Panc1 (cell line): ENCODE results near the gene RPP25L. TPM values are rescaled to one million over a fixed set of nuclear protein-coding genes. Genes with fewer than 3 reads are reported as not detected.

ENCODE experiments used
- ATAC-seq: fragments of 200-7000 bp; cut with Tn5 transposase; 2 replicates; pipeline ENCODE4 v1.9.1; 2020; ENCODE audit warnings: mild to moderate bottlenecking, moderate library complexity
- BruUV-seq: library from RNA; stranded (reverse); fragments of 400-500 nt; replicated peaks from 2 replicates; lab custom pipeline; 2021; lab: Mats Ljungman, UMichigan
- CTCF ChIA-PET: fragments of 300-600 bp; sonication (Branson Sonifier 250); formaldehyde crosslinking; loops from one replicate; lab custom pipeline; 2022; ENCODE audit warnings: antibody characterized with exemption; lab: Charles Lee
- POLR2A ChIA-PET: fragments of 300-600 bp; sonication (Branson Sonifier 250); formaldehyde crosslinking; loops from one replicate; lab custom pipeline; 2022; ENCODE audit warnings: antibody characterized with exemption; lab: Charles Lee
- DNase-seq: peaks from one replicate; pipeline ENCODE4 v3.0.0-alpha.2; 2010; ENCODE audit warnings: low read depth, low spot score
- H3K27ac ChIP-seq: 2 replicates; pipeline ENCODE4 v1.5.1; 2011; ENCODE audit warnings: mild to moderate bottlenecking, low read length, inconsistent platforms
- H3K27me3 ChIP-seq: fragments of 200-500 bp; sonication (Bioruptor generic); 2 replicates; pipeline ENCODE4 v1.6.0; 2014; ENCODE audit warnings: low read length, inconsistent platforms; ENCODE audit not compliant: control insufficient read depth, insufficient read depth
- H3K36me3 ChIP-seq: fragments of 200-500 bp; sonication (Bioruptor generic); 2 replicates; pipeline ENCODE4 v1.5.1; 2014; ENCODE audit warnings: inconsistent platforms, mild to moderate bottlenecking, low read length, moderate library complexity; ENCODE audit not compliant: control insufficient read depth, insufficient read depth
- H3K4me1 ChIP-seq: 2 replicates; pipeline ENCODE4 v1.5.1; 2011; ENCODE audit warnings: inconsistent platforms, mild to moderate bottlenecking, low read length, moderate library complexity; ENCODE audit not compliant: control insufficient read depth, insufficient read depth
- H3K4me3 ChIP-seq, 2 experiments: 2 replicates each; pipeline ENCODE4 v1.5.1; 2011 to 2012; ENCODE audit warnings: low read depth in 2 of 2, low read length in 2 of 2, mild to moderate bottlenecking in 2 of 2, inconsistent platforms in 1 of 2, moderate library complexity in 1 of 2
- H3K9me3 ChIP-seq: fragments of 200-500 bp; sonication (Bioruptor generic); 2 replicates; pipeline ENCODE4 v1.5.1; 2014; ENCODE audit warnings: low read depth, mild to moderate bottlenecking, inconsistent platforms, low read length, moderate library complexity; ENCODE audit not compliant: control insufficient read depth, insufficient read depth
- CTCF ChIP-seq: fragments of 450-650 bp; IDR thresholded peaks from 2 replicates; pipeline ENCODE4 v1.5.1; 2017; ENCODE audit warnings: mild to moderate bottlenecking
- POLR2AphosphoS5 ChIP-seq: IDR thresholded peaks from 2 replicates; pipeline ENCODE4 v1.6.1; 2012; ENCODE audit warnings: mild to moderate bottlenecking, low read depth, low read length, moderate library complexity
- REST ChIP-seq, 2 experiments: IDR thresholded peaks; 2 replicates each; pipeline ENCODE4 v1.6.1; 2011 to 2012; ENCODE audit warnings: low read depth in 2 of 2, control low read depth in 1 of 2, low read length in 1 of 2, mild to moderate bottlenecking in 1 of 2, moderate library complexity in 1 of 2; ENCODE audit not compliant: insufficient read depth in 1 of 2
- SIN3A ChIP-seq: IDR thresholded peaks from 2 replicates; pipeline ENCODE4 v1.6.1; 2012; ENCODE audit warnings: low read depth, mild to moderate bottlenecking, low read length, moderate library complexity, borderline replicate concordance; ENCODE audit not compliant: insufficient read depth
- TCF7L2 ChIP-seq: IDR thresholded peaks from 2 replicates; pipeline ENCODE4 v1.6.1; 2011; ENCODE audit warnings: mild to moderate bottlenecking, low read depth, low read length, inconsistent platforms
- in situ Hi-C: cut with HindIII; loops from 2 replicates; pipeline ENCODE4 v1.10.0; 2016; ENCODE audit warnings: low sequenced_read_pairs, low pct_unique_long_range_greater_than_20kb
- intact Hi-C: fragments of 100-400 bp; cut with micrococcal nuclease; formaldehyde crosslinking; loops from one replicate; pipeline ENCODE4 v1.10.0; 2022; ENCODE audit not compliant: unreplicated experiment
- total RNA-seq: library from RNA; stranded (reverse); gene quantifications from one replicate; pipeline ENCODE4 v1.2.1, GENCODE V29; 2021; ENCODE audit not compliant: unreplicated experiment

Gene RPP25L
- total RNA-seq, 1 experiment from 2014 or later: 30.4 TPM

DNA sequence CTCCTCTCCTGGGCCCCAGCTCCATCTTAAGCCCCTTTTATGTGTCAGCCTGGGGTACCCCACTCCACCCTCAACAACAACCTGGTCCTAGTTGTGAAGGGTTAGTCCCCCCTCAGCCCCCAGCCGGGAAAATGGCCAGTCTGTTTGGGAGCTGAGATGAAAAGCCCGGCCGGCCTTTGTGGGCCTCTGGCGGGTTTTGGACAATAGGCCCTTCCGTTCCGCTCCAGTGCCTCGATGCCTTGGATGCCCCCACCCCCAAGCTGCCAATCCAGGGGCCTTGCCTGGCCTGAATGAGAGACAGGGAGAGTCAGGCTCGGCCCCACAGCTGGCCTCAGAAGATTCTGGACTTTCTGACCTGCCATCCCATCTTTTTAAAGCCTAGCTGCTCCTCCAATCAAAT lies 31.5 kb downstream of the RPP25L start:
- Histone ChIP-seq H3K9me3 (no peaks in the 10 kb centered on the region), H3K4me3 (no peak overlapping the region), H3K27me3 (no peaks in the 10 kb centered on the region), H3K27ac (no peak overlapping the region), H3K36me3 (no peaks in the 10 kb centered on the region), H3K4me1 (no peaks in the 10 kb centered on the region)
- POLR2A ChIA-PET: no interaction called here
- TF ChIP-seq TCF7L2 (no peak), POLR2AphosphoS5 (no peak), SIN3A (no peak), CTCF (no peak), REST (IDR thresholded peaks at IDR 0.05; ENCODE audit: insufficient read depth in 1 of 2, low read depth in 2 of 2, low read length in 1 of 2) (no peak)
- CTCF ChIA-PET: interaction anchor here (0.6 to 1.4 kb wide), 3 partner anchors 11 to 37 kb away, joined by 3 to 4 read pairs (median 4); no protein-coding TSS in a partner anchor
- no peak for ATAC-seq
- in situ Hi-C loops: no loop called here
- no peak for DNase-seq
- no TSS peak for BruUV-seq
- intact Hi-C loops: no loop called here

GRCh38 chr9:34579808-34580163 lies 32.1 kb downstream of the RPP25L start:
- BruUV-seq: no TSS peak
- in situ Hi-C loops: no loop called here
- no peak for DNase-seq

More at GRCh38 chr9:34579808-34580163, 32.1 kb downstream of the RPP25L start:
- ATAC-seq: no peak
- H3K27me3 ChIP-seq: no peaks in the 10 kb centered on the region
- no peak overlapping the region for H3K27ac ChIP-seq
- H3K36me3 ChIP-seq: no peaks in the 10 kb centered on the region
- intact Hi-C loops: no loop called here
- ChIA-PET CTCF (interaction anchor here (1.4 kb wide), 1 partner anchor 32 kb away, joined by 4 read pairs; no protein-coding TSS in a partner anchor), POLR2A (interaction anchor here (0.6 kb wide), 1 partner anchor 21 kb away, joined by 3 read pairs; no protein-coding TSS in a partner anchor)
- H3K9me3 ChIP-seq: no peaks in the 10 kb centered on the region
- TF ChIP-seq CTCF: no peak
- TF ChIP-seq POLR2AphosphoS5: no peak
- TF ChIP-seq SIN3A: no peak
- TF ChIP-seq REST (IDR thresholded peaks at IDR 0.05; ENCODE audit: insufficient read depth in 1 of 2, low read depth in 2 of 2, low read length in 1 of 2): no peak
- H3K4me3 ChIP-seq: no peak overlapping the region
- no peaks in the 10 kb centered on the region for H3K4me1 ChIP-seq
